ENCODE measurements around the gene RCAN1. TPM values are rescaled to one million over a fixed set of nuclear protein-coding genes. Genes with fewer than 3 reads are reported as not detected.

RCAN1 gene
- total and polyA plus RNA-seq, 9 of the 15 experiments (the other 6 are each of a cell fraction or from before 2014, with no cell fraction given) = 4.4 to 16.5 (median 12.3) TPM

- TF ChIP-seq, protein P1, sequence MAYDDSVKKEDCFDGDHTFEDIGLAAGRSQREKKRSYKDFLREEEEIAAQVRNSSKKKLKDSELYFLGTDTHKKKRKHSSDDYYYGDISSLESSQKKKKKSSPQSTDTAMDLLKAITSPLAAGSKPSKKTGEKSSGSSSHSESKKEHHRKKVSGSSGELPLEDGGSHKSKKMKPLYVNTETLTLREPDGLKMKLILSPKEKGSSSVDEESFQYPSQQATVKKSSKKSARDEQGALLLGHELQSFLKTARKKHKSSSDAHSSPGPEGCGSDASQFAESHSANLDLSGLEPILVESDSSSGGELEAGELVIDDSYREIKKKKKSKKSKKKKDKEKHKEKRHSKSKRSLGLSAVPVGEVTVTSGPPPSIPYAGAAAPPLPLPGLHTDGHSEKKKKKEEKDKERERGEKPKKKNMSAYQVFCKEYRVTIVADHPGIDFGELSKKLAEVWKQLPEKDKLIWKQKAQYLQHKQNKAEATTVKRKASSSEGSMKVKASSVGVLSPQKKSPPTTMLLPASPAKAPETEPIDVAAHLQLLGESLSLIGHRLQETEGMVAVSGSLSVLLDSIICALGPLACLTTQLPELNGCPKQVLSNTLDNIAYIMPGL (CRISPR knock-in tag; IDR thresholded peaks at IDR 0.05) = 0 out of 2 replicates have a peak, but pooled peaks have one; percentile 27
- TF ChIP-seq CTCF (IDR thresholded peaks at IDR 0.05 in 2 of 3, conservative IDR thresholded peaks at IDR 0.05 in 1 of 3; ENCODE audit: insufficient read depth in 2 of 3, low read depth in 1 of 3, low read length in 3 of 3) = peak; percentile 61 to 82 (median 62)
- no peak for TF ChIP-seq EP300 (IDR thresholded peaks at IDR 0.05; ENCODE audit: low read length)
- TF ChIP-seq, protein P2, sequence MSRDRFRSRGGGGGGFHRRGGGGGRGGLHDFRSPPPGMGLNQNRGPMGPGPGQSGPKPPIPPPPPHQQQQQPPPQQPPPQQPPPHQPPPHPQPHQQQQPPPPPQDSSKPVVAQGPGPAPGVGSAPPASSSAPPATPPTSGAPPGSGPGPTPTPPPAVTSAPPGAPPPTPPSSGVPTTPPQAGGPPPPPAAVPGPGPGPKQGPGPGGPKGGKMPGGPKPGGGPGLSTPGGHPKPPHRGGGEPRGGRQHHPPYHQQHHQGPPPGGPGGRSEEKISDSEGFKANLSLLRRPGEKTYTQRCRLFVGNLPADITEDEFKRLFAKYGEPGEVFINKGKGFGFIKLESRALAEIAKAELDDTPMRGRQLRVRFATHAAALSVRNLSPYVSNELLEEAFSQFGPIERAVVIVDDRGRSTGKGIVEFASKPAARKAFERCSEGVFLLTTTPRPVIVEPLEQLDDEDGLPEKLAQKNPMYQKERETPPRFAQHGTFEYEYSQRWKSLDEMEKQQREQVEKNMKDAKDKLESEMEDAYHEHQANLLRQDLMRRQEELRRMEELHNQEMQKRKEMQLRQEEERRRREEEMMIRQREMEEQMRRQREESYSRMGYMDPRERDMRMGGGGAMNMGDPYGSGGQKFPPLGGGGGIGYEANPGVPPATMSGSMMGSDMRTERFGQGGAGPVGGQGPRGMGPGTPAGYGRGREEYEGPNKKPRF (IDR thresholded peaks at IDR 0.05; ENCODE audit: low read depth, low read length) = no peak
- 0 out of 2 replicates have a peak, but pooled peaks have one; percentile 27 for TF ChIP-seq SMC3 (conservative IDR thresholded peaks at IDR 0.05; ENCODE audit: insufficient read depth, low read depth, low read length)
- TF ChIP-seq RAD21 (CRISPR knock-in tag; conservative IDR thresholded peaks at IDR 0.05 in 1 of 2, IDR thresholded peaks at IDR 0.05 in 1 of 2) = peak in 1 of 2 experiments; percentile 68; a peak in 2 of 4 replicates
- TF ChIP-seq CREB3L1 (IDR thresholded peaks at IDR 0.05; ENCODE audit: borderline replicate concordance, low read depth) = 0 out of 2 replicates have a peak, but pooled peaks have one; percentile 17
- no peak for TF ChIP-seq NR2C1 (IDR thresholded peaks at IDR 0.05)
- TF ChIP-seq NR2C1 (tag; IDR thresholded peaks at IDR 0.05) = no peak
- peak; percentile 95 for TF ChIP-seq CTCFL (IDR thresholded peaks at IDR 0.05; ENCODE audit: borderline replicate concordance, insufficient read depth, low read depth, low read length, poor library complexity, severe bottlenecking)
- TF ChIP-seq EP400 (IDR thresholded peaks at IDR 0.05) = 0 out of 2 replicates have a peak, but pooled peaks have one; percentile 14
- peak; percentile 58 to 93 (median 78) for TF ChIP-seq YY1 (IDR thresholded peaks at IDR 0.05; ENCODE audit: borderline replicate concordance in 1 of 3, control insufficient read depth in 1 of 3, extremely low read depth in 1 of 3, insufficient read depth in 3 of 3, insufficient read length in 1 of 3, insufficient replicate concordance in 2 of 3, low read depth in 1 of 3, low read length in 2 of 3)
- peak; percentile 89 for TF ChIP-seq EHMT2 (IDR thresholded peaks at IDR 0.05)
Observed at GRCh38 chr21:34635307-34635706, 20.4 kb upstream of the RCAN1 start (continued).
